HG03378 (cell line): ENCODE results near the gene GATC.
"Not testable (repeated sequence)": the region's sequence is repeated elsewhere in the genome, so short reads cannot be mapped to it uniquely, and the experiment has no call there.

ENCODE experiments used
- ATAC-seq: cut with Tn5 transposase; IDR thresholded peaks from one replicate; pipeline ENCODE4 v1.9.1; 2021; ENCODE audit warnings: mild to moderate bottlenecking, moderate library complexity; ENCODE audit not compliant: unreplicated experiment

The GATC gene

DNA sequence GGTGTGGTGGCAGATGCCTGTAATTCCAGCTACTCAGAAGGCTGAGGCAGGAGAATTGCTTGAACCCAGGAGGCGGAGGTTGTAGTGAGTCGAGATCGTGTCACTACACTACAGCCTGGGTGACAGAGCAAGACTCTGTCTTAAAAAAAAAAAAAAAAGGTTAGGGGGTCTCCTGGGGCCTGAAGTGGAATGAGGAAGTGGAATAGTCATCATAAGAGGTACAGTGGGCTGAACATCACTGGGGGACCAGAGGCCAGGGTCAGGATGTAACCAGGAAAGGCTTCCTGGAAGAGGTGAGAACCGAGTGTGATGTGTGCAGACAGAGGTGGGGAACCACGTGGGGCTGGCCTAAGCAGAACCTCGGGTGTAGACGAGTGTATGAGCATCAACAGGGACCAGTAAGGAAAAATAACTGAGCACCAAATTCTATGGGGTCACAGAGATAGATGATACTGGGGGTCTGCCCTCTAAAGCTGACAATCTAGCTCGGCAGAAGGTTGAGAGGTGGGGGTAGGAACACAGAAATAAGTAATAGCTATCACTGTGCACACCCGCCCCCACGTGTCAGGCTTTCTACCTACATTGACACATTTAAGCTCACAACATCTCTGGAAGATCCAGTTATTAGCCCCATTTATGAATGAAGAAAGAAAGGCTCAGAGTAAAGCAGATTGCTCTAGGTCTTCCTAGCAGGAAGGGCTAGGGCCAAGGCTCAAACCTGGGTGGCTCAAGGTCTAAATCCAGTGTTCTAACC lies 13.3 kb upstream of the GATC start:
- no peak for ATAC-seq

DNA sequence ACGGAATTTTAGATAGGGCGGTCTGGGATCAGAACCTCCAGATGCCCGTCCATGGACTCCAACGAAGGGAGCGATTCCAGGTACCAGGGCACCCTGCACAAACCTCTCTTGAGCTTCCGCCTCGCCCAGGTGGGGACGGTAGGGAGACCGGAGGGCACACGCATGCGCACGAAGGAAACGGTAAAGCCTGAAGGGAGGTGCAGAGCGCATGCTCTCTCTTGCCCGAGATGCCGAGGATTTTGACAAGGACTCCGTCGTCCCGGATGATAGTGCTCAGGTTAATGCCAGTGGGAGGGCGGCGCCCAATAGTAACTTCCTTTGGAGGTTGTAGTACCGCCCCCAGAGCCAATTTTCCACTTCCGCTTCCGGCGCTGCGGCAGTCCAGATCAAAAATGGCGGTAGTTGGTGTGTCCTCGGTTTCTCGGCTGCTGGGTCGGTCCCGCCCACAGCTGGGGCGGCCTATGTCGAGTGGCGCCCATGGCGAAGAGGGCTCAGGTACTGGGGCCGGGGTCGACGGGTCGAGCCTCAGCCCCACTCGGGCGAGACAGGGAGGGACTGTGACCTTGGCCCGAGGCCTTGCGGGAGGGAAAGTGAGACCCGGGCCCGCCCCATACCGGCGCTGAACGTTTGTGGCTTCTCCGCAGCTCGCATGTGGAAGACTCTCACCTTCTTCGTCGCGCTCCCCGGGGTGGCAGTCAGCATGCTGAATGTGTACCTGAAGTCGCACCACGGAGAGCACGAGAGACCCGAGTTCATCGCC lies 8.3 kb upstream of the GATC start, which contains the start of gene COX6A1:
Gene COX6A1 (plus strand): TSS at position 379 of the 760 bp plus-strand sequence. CDS start 14 bp downstream, at position 393.
- ATAC-seq: peak; percentile 96

DNA sequence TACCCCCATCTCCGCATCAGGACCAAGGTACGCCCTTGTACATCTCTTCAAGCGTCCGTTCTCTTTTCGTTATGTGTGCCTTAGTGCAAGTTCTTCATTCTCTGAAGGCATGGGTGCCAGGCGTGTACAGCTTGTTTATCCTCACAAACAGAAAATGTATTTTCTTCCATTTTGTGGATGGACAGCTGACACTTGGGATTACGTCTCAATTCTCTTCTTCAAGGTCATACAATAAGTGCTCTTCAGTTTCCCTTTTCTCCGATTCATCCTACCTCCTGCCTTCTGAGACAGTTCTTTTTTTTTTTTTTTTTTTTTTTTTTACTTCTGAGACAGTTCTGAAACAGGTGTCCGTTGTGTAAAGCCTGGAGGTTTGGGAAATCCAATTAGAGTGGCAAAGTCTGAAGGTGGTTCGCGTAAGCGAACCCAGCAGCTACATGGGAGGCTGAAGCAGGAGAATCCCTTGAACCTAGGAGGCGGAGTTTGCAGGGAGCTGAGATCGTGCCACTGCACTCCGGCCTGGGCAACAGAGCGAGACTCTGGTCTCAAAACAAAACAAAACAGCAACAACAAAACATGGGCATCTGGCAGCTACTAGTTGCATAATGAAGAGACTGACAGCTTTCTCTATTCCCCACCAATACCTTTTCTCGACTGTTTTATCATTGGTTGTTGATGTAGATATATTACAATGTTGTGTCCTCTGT lies 7.6 kb upstream of the GATC start:
- peak; percentile 3 for ATAC-seq

DNA sequence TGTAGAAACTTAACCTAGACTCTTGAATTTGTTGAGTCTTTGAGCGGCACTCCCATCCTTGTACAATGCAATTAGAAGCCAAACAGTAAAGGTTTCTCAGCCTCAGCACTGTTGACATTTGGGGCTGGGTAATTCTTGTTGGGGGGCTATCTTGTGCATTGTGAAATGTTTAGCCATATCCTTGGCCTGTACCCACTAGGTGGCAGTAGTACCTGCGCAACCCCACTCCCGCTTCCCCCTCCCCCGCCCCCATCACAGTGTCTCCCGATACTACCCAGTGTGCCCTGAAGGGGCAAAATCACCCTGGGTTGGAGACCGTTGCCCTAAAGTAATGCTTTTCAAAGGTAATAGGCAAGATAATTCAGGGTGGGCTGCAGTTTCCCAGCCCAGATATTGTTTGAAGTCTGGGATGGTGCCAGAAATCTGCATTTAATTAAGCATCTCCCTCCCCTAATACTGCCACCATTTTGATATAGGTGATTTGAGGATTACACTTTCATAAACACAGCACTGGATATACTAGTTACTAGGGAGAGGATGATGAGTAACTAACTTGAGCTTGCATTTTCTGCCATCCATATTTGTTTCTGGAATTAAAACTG lies 6.5 kb upstream of the GATC start:
- no peak for ATAC-seq

DNA sequence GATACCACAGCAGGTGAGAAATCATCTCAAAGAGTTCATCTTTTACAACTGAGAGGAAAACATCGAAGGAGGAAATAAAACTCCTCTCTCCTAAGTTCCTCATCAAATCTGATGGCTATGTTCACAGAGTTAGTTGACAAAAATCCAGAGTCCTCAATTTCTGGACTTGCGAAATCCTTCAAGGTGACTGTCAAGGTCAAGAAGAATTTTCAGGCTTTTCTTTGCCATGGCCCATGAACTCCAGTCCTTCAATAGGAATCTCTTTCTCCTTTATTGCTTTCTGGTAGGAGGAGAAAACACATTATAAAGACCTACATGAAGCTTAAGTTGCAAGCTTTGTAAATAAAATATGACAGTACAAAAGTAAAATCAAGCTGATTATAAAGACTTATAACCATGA lies 1.6 kb upstream of the GATC start:
- no peak for ATAC-seq

DNA sequence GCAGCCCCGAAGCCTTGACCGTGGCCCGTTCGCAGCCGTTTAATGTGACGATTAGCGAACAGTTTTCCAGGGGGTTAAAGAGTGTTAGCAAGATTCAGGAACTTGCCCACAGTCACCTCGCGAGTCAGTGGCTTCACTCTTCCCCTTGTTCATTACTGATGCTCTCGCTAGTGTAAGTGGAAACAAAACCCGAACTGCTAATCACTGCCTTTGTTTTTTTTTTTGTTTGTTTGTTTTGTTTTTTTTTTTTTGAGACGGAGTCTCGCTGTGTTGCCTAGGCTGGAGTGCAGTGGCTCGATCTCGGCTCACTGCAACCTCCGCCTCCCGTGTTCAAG lies 567 bp downstream of the GATC start:
- ATAC-seq: not testable (repeated sequence)

DNA sequence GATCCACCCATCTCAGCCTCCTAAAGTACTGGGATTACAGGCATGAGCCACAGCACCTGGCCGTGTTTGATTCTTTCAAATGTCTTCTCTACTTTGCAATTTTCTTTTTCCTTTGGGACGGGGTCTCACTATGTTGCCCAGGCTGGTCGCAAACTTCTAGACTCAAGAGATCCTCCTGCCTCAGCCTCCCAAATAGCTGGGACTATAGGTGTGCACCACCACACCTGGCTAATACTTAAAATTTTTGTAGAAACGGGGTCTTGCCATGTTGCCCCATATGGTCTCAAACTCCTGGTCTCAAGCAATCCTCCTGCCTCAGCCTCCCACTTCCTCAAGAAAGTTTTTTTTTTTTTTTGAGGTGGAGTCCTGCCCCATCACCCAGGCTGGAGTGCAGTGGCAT lies 1.7 kb downstream of the GATC start:
- no peak for ATAC-seq

DNA sequence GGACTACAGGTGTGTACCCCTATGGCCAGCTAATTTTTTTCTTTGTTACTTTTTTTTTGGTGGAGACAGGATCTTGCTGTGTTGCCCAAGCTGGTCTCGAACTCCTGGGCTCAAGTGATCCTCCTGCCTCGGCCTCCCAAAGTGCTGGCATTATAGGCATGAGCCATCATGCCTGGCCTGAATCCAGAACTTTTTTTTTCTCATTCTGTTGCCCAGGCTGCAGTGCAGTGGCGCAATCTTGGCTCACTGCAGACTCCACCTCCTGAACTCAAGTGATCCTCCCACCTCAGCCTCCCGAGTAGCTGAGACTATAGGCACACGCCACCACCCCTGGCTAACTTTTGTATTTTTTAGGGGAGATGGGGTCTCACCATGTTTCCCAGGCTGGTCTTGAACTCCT lies 6.3 kb downstream of the GATC start:
- not testable (repeated sequence) for ATAC-seq

DNA sequence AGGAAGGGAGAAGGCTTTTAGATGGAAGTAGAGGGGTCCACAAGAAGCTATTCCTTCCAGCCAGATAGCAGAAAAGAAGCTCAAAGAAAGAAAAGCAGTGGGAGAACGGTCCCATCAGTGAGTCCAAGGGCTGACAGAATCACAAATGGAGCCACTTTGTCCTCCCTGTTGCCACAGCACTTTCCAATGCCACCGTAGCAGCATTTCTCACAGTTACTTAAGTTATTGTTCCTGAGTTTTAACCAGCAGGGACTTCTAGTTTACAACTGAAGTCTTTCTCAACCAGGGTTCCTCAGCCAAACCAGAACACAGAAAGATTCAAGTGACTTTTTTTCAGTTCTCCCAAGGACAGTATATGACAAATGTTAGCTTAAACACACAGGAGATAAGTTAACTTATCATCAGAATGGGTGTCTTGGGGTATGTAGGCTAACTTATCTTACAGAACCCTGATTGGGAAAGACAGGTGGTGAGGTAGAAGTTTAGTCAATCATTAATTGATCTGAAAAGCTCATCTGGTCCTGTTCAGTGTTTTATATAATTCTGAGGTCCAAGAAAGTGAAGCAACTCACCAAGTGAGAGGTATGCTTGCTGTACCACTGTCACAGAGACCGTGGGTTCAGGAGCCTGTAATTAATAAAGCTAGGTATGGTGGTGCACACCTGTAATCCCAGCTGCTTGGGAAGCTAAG lies 7.0 kb downstream of the GATC start:
- ATAC-seq: no peak

DNA sequence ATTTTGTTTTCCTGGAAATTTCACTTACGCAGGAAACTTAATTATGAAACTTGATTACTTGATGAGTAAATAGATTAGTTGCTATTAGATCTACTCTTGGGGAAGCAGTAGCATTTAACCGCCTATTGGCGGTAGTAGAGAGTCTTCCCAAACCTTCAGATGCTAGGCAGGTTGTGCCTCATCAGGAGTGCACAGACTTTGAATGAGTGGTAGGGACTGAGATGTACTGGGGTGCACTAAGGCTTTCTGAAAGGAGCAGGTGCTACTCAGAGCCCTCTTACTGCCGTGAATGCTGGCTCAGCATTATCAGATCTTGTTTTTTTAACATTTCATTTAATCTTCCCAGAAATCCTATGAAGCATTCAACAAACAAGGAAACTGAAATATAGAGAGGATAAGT lies 7.7 kb downstream of the GATC start:
- no peak for ATAC-seq

DNA sequence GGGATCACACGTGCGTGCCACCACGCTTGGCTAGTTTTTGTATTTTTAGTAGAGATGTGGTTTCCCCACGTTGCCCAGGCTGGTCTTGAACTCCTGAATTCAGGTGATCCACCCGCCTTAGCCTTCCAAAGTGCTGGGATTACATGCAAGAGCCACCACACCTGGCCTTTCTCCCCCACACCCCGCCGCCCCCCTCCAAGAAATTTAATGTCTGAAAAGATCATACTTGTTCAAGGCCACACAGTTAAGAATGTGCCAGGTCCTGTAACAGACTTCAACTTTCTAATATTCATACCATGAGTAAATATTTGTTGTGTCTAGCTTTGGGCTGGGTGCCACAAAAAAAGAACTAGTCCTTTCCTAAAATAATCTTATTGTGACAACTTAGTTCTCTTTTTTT lies 9.1 kb downstream of the GATC start:
- no peak for ATAC-seq

DNA sequence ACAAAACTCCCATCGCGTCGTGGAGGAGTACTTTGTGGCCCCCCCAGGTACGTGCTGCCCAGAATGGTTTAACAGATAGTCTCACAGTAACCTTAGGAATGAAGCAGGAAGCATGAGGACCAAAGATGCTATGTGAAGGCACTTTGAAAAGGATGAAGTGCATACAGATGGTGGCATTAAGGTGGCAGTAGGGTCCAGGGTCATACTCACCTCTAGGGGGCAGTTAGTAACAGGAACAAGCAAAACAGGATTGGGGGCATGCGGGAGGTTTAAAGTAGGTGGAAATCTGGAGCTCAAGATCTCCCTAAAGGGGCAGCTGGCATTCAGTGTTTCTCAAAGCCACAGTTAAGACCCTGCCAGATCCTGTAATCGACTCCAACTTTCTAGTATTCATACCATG lies 10.9 kb downstream of the GATC start:
- ATAC-seq: no peak

DNA sequence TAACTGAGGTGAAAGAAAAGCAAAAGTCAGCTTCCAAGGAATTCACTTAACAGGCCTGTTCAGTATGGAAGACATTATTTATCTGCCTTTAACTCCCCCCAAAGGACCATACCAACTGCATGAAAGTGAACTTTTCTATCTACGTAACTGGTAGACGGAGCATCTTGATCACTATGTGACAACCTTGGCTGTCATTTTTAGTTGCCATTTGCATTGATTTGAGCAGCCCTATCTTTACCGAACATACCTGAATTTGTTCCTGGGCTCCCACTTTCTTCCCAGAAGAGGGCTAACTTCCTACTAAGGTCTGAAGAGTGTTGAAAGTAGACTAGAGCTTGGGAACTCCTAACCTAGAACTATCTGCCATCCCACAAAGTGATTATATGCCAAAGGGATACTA lies 13.9 kb downstream of the GATC start:
- ATAC-seq: no peak

DNA sequence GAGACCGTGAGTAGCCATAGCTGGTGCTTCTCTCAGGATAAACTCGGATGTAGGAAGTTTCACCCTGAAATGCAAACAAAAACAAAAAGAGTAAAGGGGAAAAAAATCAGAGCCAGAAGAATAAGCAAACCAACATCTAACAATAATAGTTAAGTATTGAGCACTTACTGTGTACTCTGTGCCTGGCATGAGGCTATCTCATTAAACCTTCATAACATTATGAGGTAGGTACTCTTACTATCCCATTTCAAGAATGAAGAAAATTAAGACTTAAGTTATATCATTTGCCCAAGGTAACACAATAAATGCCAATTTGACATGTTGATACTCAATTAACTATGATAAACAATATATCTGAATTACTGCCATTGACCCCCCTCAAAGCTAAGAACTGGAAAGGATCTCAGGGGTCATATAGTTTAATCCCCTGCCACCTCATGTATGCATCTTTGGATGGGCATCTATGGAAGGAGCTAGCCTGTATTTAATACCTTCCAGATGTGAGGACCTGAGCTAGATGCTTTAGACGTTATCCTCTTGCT lies 15.9 kb downstream of the GATC start:
- no peak for ATAC-seq

DNA sequence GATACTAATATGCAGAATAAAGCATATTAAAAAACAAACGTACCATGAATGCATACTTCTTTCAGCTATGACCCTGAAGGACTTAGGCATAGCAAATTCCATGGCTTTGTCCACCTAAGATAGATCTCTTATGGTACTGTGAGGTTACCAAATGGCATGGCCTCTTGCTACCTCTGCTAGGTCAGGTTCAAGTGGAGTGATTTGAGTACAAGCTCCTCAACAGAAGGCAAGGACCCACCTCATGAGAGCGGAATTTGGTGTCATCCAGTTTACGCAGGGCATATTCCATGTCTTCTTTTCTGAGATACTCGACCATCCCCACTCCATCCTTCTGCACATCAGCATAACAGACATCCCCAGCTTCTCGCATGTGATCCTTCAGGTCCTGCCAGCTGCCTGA lies 17.5 kb downstream of the GATC start:
- no peak for ATAC-seq

DNA sequence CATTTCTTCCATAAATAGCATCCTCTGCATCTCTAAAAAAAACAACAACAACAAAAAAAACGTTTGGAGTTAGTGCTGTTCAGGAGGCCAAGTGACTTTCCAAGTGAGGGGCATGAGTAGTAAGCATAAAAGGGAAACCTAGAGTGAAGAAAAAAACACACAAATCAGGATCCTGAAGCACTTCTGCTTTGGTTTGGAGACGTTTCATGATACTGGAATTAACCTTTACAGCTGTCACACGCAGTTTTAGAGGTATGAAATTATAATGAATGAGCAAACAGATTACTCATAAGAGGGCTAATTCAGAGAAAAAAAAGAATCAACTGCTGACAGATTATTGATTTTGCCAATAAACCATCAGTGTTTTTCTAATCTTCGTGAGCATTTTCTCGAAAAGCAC lies 19.5 kb downstream of the GATC start:
- no peak for ATAC-seq

DNA sequence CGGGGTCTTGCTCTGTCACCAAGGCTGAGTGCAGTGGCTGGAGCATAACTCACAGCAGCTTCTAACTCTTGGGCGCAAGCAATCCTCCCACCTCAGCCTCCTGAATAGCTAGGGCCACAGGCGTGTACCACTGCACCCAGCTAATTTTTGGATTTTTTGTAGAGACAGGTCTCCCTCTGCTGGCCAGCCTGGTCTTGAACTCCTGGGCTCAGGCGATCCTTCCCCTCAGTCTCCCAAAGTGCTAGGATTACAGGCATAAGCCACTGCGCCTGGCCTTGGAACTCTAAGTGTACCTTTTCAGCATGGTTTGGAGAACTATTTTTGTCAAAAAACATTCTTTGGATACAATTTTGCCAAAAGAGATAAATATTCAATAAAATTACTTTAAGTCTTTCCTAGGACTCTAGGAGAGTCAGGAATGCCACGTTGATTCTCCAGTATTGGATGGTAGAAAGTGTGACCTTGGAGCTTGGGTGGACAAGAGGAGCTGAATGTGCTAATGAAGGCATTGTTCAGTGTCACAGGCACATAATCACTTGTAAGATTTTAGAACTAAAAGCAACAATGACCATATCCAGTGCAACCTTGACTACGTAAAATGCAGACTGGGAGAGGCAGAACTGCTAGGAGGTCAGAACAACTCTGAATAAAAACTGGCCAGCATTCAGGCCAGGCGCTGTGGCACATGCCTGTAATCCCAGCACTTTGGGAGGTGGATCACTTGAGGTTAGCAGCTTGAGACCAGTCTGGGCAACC lies 20.5 kb downstream of the GATC start:
- no peak for ATAC-seq

DNA sequence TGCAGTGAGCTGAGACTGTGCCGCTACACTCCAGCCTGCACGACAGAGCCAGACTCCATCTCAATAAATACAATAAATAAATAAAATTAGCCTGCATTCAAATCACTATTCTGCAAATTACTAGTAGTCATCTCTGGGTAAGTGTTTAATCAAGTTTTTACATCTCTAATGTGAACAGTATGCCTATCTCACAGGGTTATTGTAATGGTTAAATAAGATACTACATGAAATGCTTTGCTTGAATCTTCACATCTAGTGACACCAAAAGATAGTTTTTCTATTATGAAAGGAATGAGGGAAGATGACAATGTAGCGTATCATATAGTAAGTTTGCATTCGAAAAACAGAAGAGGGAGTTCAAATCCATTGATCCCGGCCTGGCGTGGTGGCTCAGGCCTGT lies 21.2 kb downstream of the GATC start:
- no peak for ATAC-seq

DNA sequence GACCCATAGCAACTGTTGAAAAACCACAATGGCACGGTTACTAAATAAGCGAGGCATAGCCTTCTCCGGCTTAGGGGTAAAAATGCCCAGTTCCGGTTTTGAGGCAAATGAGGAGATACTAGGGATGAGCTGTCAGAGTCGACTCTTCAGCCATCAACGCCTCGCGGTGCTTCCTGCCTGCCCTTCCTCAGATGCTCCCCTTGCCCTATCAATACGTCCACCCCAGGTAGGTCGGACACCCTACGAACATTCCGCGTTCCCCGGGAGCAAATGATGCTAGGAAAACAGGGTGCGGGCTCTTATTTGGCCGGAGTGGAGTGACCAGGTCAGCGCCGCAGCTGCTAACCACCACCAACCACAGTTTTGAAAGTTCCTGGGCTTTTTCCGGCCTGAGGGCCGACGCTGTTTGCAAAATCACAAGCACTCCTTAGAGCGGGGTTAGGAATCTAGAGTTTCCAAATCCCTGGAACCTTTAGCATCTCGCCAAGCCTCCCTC lies 22.1 kb downstream of the GATC start:
- ATAC-seq: no peak
